Endodermal cell (in vitro differentiated cells): ENCODE results near the gene MMS19. TPM values are rescaled to one million over a fixed set of nuclear protein-coding genes. Genes with fewer than 3 reads are reported as not detected.

Experiments used
- DNase-seq: peaks from one replicate; pipeline ENCODE4 v3.0.0-alpha.2; 2017
- H3K27ac ChIP-seq: 2 replicates; pipeline ENCODE4 v1.5.1; 2013; ENCODE audit warnings: mild to moderate bottlenecking, low read depth, low read length, moderate library complexity
- H3K27me3 ChIP-seq: 2 replicates; pipeline ENCODE4 v1.6.1; 2013; ENCODE audit warnings: mild to moderate bottlenecking, low read length, moderate library complexity; ENCODE audit not compliant: insufficient read depth, control insufficient read depth, poor library complexity, severe bottlenecking
- H3K36me3 ChIP-seq: 2 replicates; pipeline ENCODE4 v1.7.0; 2013; ENCODE audit warnings: mild to moderate bottlenecking, low read length, moderate library complexity; ENCODE audit not compliant: control insufficient read depth, insufficient read depth
- H3K4me1 ChIP-seq: one replicate; pipeline ENCODE4 v1.7.0; 2013; ENCODE audit warnings: low read length; ENCODE audit not compliant: control insufficient read depth, insufficient read depth
- H3K4me3 ChIP-seq: 2 replicates; pipeline ENCODE4 v1.5.1; 2013; ENCODE audit warnings: mild to moderate bottlenecking, low read length, moderate library complexity
- H3K9ac ChIP-seq: 2 replicates; pipeline ENCODE4 v1.6.1; 2013; ENCODE audit warnings: mild to moderate bottlenecking, low read length, moderate library complexity; ENCODE audit not compliant: poor library complexity, severe bottlenecking; ENCODE audit errors: extremely low read depth
- H3K9me3 ChIP-seq: 2 replicates; pipeline ENCODE4 v1.6.1; 2013; ENCODE audit warnings: mild to moderate bottlenecking, low read length, moderate library complexity; ENCODE audit not compliant: control insufficient read depth
- H3K27ac Mint-ChIP-seq: 2 replicates; pipeline ENCODE4 v1.8.0; 2020; ENCODE audit warnings: mixed read lengths
- H3K27me3 Mint-ChIP-seq: 2 replicates; pipeline ENCODE4 v1.8.0; 2021; ENCODE audit warnings: mild to moderate bottlenecking, mixed read lengths; ENCODE audit not compliant: insufficient read depth
- H3K36me3 Mint-ChIP-seq: 2 replicates; pipeline ENCODE4 v1.8.0; 2020; ENCODE audit warnings: low read depth, mixed read lengths
- H3K4me1 Mint-ChIP-seq: 2 replicates; pipeline ENCODE4 v1.8.0; 2020; ENCODE audit warnings: mixed read lengths
- H3K4me3 Mint-ChIP-seq: 2 replicates; pipeline ENCODE4 v1.8.0; 2020; ENCODE audit warnings: mild to moderate bottlenecking, moderate library complexity, mixed read lengths
- H3K9me3 Mint-ChIP-seq: 2 replicates; pipeline ENCODE4 v1.8.0; 2020; ENCODE audit warnings: mild to moderate bottlenecking, mixed read lengths
- WGBS, 2 experiments: methylation state at CpG; one replicate each; pipeline versions ENCODE4 v1.1.5 to v1.1.7; 2013; ENCODE audit warnings: missing lambda C conversion rate in 2 of 2, mixed read lengths in 1 of 2; ENCODE audit not compliant: insufficient coverage in 1 of 2, insufficient read length in 1 of 2; 5-methylcytosine and 5-hydroxymethylcytosine counted together
- total RNA-seq, 2 donors: library from RNA; stranded (reverse); fragmentation: NEBNext Ultra II Directional in 1 of 2; extraction: Animal tissue kit (Norgen Biotek cat#: 25700) in 1 of 2; gene quantifications; 2 replicates in 1 of 2; 3 replicates in 1 of 2; pipeline ENCODE4 v1.2.1, GENCODE V29; 2021
- TF ChIP-seq, protein P1 (sequence below): fragments of 200-600 bp; sonication (generic); conservative IDR thresholded peaks from 2 replicates; pipeline ENCODE4 v1.5.0; 2021; ENCODE audit warnings: antibody characterized with exemption, mild to moderate bottlenecking

MMS19 gene
- total RNA-seq, 2 donors from 2014 or later = 84.2 to 98.8 TPM

DNA sequence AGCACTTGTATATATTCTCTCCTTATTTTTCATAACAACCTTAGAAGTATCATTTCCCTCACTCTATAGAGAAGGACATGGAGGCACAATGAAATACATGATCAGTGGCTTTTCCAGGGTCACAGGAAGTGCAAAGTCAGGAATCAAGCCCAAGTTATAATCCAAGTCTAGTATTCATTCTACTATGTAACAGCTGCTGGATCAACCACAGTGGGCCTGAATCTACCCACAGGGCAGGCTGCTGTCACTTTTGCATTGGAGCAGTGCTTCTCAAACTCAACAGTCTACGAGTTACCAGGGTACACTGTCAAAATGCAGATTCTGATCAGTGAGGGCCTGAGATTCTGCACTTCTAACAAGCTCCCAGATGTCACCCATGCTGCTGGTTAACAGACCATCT lies 34.0 kb downstream of the MMS19 start:
- DNase-seq = no peak
- no peak overlapping the region for H3K4me3 Mint-ChIP-seq
- H3K4me1 ChIP-seq = peaks cover 3% of the 10 kb centered on the region
- H3K36me3 ChIP-seq = peaks cover 93% of the 10 kb centered on the region
- H3K9ac ChIP-seq = no peak overlapping the region
- no peak overlapping the region for H3K27ac ChIP-seq
- H3K27me3 Mint-ChIP-seq = no peaks in the 10 kb centered on the region
- 84 to 100% methylated on average over 1 of the region's 1 CpG for WGBS, 2 experiments
- H3K36me3 Mint-ChIP-seq = peaks cover 74% of the 10 kb centered on the region
- no peaks in the 10 kb centered on the region for H3K9me3 ChIP-seq
- no peaks in the 10 kb centered on the region for H3K9me3 Mint-ChIP-seq
- no peaks in the 10 kb centered on the region for H3K4me1 Mint-ChIP-seq
- H3K27ac Mint-ChIP-seq = peak overlapping the region; percentile 14
- TF ChIP-seq, protein P1, sequence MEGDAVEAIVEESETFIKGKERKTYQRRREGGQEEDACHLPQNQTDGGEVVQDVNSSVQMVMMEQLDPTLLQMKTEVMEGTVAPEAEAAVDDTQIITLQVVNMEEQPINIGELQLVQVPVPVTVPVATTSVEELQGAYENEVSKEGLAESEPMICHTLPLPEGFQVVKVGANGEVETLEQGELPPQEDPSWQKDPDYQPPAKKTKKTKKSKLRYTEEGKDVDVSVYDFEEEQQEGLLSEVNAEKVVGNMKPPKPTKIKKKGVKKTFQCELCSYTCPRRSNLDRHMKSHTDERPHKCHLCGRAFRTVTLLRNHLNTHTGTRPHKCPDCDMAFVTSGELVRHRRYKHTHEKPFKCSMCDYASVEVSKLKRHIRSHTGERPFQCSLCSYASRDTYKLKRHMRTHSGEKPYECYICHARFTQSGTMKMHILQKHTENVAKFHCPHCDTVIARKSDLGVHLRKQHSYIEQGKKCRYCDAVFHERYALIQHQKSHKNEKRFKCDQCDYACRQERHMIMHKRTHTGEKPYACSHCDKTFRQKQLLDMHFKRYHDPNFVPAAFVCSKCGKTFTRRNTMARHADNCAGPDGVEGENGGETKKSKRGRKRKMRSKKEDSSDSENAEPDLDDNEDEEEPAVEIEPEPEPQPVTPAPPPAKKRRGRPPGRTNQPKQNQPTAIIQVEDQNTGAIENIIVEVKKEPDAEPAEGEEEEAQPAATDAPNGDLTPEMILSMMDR = no peak
- no peaks in the 10 kb centered on the region for H3K27me3 ChIP-seq
- H3K4me3 ChIP-seq = no peak overlapping the region

DNA sequence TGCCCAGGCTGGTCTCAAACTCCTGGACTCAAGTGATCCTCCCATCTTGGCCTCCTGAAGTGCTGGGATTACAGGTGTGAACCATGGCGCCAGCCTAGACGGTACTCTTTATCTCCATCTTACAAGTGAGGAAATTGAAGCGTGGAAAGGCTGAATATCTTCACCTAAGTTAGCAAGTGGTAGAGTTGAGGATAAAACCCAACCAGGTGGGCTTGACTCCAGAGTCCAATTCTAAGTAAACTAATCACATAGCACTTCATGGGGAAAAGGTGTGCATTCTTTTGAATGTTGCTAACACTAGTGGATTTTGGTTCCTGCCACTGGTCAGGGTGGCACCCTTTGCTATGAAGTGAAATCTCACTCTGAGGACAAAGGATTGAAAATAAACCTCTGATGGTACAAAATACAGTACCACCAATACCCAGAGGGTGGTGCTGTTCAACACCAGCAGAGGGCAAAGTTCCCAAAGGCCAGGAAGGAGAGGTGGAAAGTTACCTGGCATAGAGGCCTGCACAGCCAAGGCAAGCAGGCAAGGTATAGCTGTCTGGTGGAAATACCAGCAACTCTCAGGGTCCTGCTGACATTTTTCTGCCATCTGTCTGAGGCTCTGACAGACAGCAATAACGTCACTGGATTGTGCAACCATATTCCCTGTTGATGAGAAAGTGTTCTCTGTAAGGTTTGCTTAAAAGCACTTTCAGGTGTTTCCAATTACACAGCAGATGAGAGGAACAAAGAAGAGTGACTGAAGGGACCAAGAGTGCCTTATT lies 34.7 kb downstream of the MMS19 start:
- no peak overlapping the region for H3K27ac ChIP-seq
- H3K36me3 Mint-ChIP-seq = peaks cover 74% of the 10 kb centered on the region
- H3K4me1 ChIP-seq = no peaks in the 10 kb centered on the region
- H3K27me3 Mint-ChIP-seq = no peaks in the 10 kb centered on the region
- H3K4me3 ChIP-seq = no peak overlapping the region
- no peaks in the 10 kb centered on the region for H3K27me3 ChIP-seq
- 78 to 88% methylated on average over 4 of the region's 4 CpGs for WGBS, 2 experiments
- H3K4me3 Mint-ChIP-seq = no peak overlapping the region
- no peaks in the 10 kb centered on the region for H3K9me3 ChIP-seq
- peaks cover 94% of the 10 kb centered on the region for H3K36me3 ChIP-seq
- H3K4me1 Mint-ChIP-seq = no peaks in the 10 kb centered on the region
- DNase-seq = peak; percentile 87
- peak overlapping the region; percentile 39 for H3K27ac Mint-ChIP-seq
- TF ChIP-seq, protein P1 = peak; percentile 91
- H3K9ac ChIP-seq = no peak overlapping the region
- no peaks in the 10 kb centered on the region for H3K9me3 Mint-ChIP-seq

DNA sequence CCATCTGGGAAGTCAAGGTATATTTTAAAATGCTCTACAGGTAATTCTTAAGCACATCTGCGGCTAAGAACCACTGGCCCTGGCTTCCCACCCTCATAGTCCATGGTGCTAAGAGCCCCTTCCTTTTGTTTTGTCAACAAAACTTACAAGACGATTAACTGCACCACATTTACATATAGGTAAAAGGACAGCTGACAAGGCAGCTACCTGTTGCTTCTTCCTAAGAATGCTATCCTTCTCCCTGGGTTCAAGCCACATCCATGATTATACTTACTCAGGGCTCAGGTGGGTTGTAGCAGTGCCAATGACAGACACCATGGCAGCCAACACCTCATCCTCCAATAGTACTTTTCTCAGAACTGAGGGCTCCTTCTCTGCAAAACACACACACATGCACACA lies 35.9 kb downstream of the MMS19 start:
- no peaks in the 10 kb centered on the region for H3K4me1 Mint-ChIP-seq
- H3K9ac ChIP-seq = no peak overlapping the region
- no peak overlapping the region for H3K4me3 ChIP-seq
- no peaks in the 10 kb centered on the region for H3K9me3 ChIP-seq
- 96 to 100% methylated on average over 2 of the region's 2 CpGs for WGBS, 2 experiments
- peaks cover 75% of the 10 kb centered on the region for H3K36me3 Mint-ChIP-seq
- H3K27me3 Mint-ChIP-seq = no peaks in the 10 kb centered on the region
- H3K27me3 ChIP-seq = no peaks in the 10 kb centered on the region
- no peak for DNase-seq
- H3K4me3 Mint-ChIP-seq = no peak overlapping the region
- H3K36me3 ChIP-seq = peaks cover 92% of the 10 kb centered on the region
- H3K27ac Mint-ChIP-seq = no peak overlapping the region
- H3K27ac ChIP-seq = no peak overlapping the region
- TF ChIP-seq, protein P1 = no peak
- H3K4me1 ChIP-seq = no peaks in the 10 kb centered on the region
- H3K9me3 Mint-ChIP-seq = no peaks in the 10 kb centered on the region
